SK-N-SH (cell line): ENCODE measurements around the gene TPMT.

ENCODE experiments used
- CTCF ChIP-seq: fragments of 200-600 bp; sonication (generic); IDR thresholded peaks from 2 replicates; pipeline ENCODE4 v1.6.1; 2017; ENCODE audit warnings: antibody characterized with exemption, mild to moderate bottlenecking, moderate library complexity
- EZH2phosphoT487 ChIP-seq: fragments of 200-600 bp; sonication (generic); IDR thresholded peaks from 2 replicates; pipeline ENCODE4 v1.6.1; 2017; ENCODE audit warnings: low read depth, mixed run types, mild to moderate bottlenecking, antibody characterized with exemption, moderate library complexity, borderline replicate concordance
- GABPA ChIP-seq: IDR thresholded peaks from 2 replicates; pipeline ENCODE4 v1.4.0; 2012; ENCODE audit warnings: low read depth, mild to moderate bottlenecking
- IRF3 ChIP-seq: fragments of 150-350 bp; IDR thresholded peaks from 2 replicates; pipeline ENCODE4 v1.6.1; 2016; ENCODE audit warnings: mild to moderate bottlenecking, low read depth, low read length
- JUND ChIP-seq: IDR thresholded peaks from 2 replicates; pipeline ENCODE4 v1.4.0; 2012
- MAX ChIP-seq: IDR thresholded peaks from 2 replicates; pipeline ENCODE4 v1.4.0; 2012; ENCODE audit warnings: low read depth
- MXI1 ChIP-seq: IDR thresholded peaks from 2 replicates; pipeline ENCODE4 v1.6.1; 2012; ENCODE audit warnings: mild to moderate bottlenecking, low read depth, low read length, improper control_type of control experiment
- PBX3 ChIP-seq: IDR thresholded peaks from 2 replicates; pipeline ENCODE4; 2012
- POLR2AphosphoS5 ChIP-seq: IDR thresholded peaks from 2 replicates; pipeline ENCODE4 v1.6.1; 2012; ENCODE audit warnings: low read depth, low read length
- RAD21 ChIP-seq: IDR thresholded peaks from 2 replicates; pipeline ENCODE4 v1.6.1; 2012; ENCODE audit warnings: mild to moderate bottlenecking, low read length
- REST ChIP-seq: IDR thresholded peaks from 2 replicates; pipeline ENCODE4 v1.6.1; 2012; ENCODE audit warnings: mild to moderate bottlenecking, low read depth, low read length, moderate library complexity
- SIN3A ChIP-seq: IDR thresholded peaks from 2 replicates; pipeline ENCODE4 v1.6.1; 2012; ENCODE audit warnings: low read depth, mild to moderate bottlenecking, low read length, moderate library complexity, borderline replicate concordance
- USF1 ChIP-seq: IDR thresholded peaks from 2 replicates; pipeline ENCODE4 v1.4.0; 2012; ENCODE audit warnings: low read depth, borderline replicate concordance
- ZBTB33 ChIP-seq: IDR thresholded peaks from 2 replicates; pipeline ENCODE4 v1.4.0; 2012; ENCODE audit warnings: low read depth, borderline replicate concordance

- TF ChIP-seq CTCF = no peak
- no peak for TF ChIP-seq MAX
- no peak for TF ChIP-seq REST
- no peak for TF ChIP-seq JUND
- no peak for TF ChIP-seq RAD21
- no peak for TF ChIP-seq EZH2phosphoT487
- no peak for TF ChIP-seq USF1
- no peak for TF ChIP-seq POLR2AphosphoS5
- TF ChIP-seq IRF3 = no peak
- TF ChIP-seq SIN3A = no peak
- no peak for TF ChIP-seq PBX3
- no peak for TF ChIP-seq ZBTB33
- no peak for TF ChIP-seq GABPA
- TF ChIP-seq MXI1 = no peak
Measured at GRCh38 chr6:18162401-18162800, 7.5 kb upstream of the TPMT start.
